GM06990 (cell line): ENCODE measurements around the gene SNAP47.
A peak's percentile ranks its signal among the peaks of the same experiment; 100 is the strongest.

Experiments
- DNase-seq: peaks from one replicate; pipeline ENCODE4 v3.0.0-alpha.2; 2011; ENCODE audit not compliant: insufficient read length; ENCODE audit errors: extremely low read depth
- H3K27me3 ChIP-seq: replicated peaks from 2 replicates; pipeline ENCODE4 v1.6.0; 2011; ENCODE audit warnings: low read length; ENCODE audit not compliant: control insufficient read depth, insufficient read depth
- H3K36me3 ChIP-seq: 2 replicates; pipeline ENCODE4 v1.5.1; 2011; ENCODE audit warnings: low read length; ENCODE audit not compliant: control insufficient read depth, insufficient read depth
- H3K4me3 ChIP-seq: replicated peaks from 2 replicates; pipeline ENCODE4 v1.5.1; 2011; ENCODE audit warnings: low read depth, mild to moderate bottlenecking, control low read depth, low read length
- CTCF ChIP-seq: IDR thresholded peaks from 2 replicates; pipeline ENCODE4 v1.5.1; 2011; ENCODE audit warnings: low read length, control low read depth, mild to moderate bottlenecking, inconsistent platforms; ENCODE audit not compliant: insufficient read depth, poor library complexity, severe bottlenecking

SNAP47 gene

DNA sequence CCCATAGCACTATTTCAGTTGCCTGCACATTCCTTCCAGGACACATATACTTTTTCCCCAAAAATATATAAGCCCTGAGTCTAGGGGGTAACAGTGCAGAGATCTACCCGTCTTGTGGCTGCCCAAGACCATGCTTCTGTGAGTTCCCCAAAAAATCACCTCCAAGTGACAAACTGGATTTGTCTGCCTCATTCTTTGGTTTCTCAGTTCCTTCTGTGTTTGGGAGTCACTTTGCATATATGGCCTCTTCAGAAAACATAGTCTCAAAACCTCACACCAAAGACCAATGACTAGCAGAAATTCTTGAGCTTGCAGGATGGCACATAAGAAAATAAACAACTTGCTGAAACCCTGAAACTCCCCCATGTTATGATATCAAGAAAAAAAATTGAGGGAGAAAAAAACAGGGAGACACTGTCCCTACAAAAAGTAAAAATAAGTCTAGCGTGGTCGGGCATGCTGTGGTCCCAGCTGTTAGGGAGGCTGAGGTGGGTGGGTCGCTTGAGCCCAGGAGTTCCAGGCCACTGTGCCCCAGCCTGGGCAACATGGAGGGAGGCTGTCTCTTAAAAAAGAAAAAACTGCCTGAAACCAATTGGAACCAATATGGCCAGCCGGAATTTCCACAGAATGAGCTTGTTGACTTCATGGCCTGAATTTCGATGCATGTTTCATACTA, 8.2 kb upstream of the SNAP47 start:
- H3K4me3 ChIP-seq = no peak overlapping the region

DNA sequence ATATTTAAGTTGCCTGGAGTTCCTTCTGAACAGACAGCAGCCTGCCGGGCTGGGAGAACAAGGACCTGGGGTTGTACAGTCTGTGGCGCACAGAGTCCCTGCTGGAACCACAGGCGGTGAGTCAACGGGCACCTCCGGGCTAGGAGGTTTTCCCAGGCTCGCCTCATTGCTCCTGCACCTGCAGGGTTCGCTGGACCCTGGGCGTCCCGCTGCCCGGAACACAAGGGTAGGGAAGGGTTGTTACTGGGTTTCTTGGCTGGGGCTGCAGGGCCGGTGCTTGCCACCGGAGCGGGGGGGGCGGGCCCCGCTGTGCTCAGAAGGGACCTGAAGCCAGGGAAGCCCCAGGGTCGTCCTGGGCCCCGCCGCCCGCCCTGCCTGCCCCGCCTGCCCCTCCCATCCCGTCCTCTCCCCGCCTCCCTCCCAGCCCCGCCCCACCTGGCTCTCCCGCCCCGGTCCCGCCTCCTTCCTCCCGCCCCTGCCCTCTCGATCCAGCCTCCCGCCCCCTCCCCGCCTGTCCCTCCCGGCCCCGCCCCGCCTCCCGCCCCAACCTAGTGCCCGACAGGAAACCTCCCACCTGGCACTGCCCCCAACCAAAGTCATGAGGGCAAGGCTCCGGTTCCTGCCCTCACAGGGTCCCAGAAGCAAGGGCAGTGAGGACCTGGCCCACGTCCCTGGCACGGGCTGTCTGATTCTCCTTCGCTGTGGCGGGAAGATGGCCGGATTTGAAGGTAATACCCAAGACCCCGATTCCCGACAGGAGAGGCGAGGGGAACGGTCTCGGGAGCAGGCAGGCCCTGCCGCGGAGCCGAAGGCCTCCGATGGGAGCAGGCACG, 7.0 kb upstream of the SNAP47 start:
- TF ChIP-seq CTCF = no peak
- DNase-seq = peak; percentile 66
- H3K27me3 ChIP-seq = no peaks in the 10 kb centered on the region
- H3K4me3 ChIP-seq = peak overlapping the region; percentile 63
- peaks cover 18% of the 10 kb centered on the region for H3K36me3 ChIP-seq

More for the DNA sequence above, 8.2 kb upstream of the SNAP47 start:
- no peak for DNase-seq
- no peak for TF ChIP-seq CTCF
- H3K36me3 ChIP-seq = peaks cover 8% of the 10 kb centered on the region
- H3K27me3 ChIP-seq = no peaks in the 10 kb centered on the region

GRCh38 chr1:227728892-227729143, 6.4 kb upstream of the SNAP47 start:
- no peak for DNase-seq
- peaks cover 18% of the 10 kb centered on the region for H3K36me3 ChIP-seq
- H3K4me3 ChIP-seq = peak overlapping the region; percentile 63
- H3K27me3 ChIP-seq = no peaks in the 10 kb centered on the region
- TF ChIP-seq CTCF = no peak

DNA sequence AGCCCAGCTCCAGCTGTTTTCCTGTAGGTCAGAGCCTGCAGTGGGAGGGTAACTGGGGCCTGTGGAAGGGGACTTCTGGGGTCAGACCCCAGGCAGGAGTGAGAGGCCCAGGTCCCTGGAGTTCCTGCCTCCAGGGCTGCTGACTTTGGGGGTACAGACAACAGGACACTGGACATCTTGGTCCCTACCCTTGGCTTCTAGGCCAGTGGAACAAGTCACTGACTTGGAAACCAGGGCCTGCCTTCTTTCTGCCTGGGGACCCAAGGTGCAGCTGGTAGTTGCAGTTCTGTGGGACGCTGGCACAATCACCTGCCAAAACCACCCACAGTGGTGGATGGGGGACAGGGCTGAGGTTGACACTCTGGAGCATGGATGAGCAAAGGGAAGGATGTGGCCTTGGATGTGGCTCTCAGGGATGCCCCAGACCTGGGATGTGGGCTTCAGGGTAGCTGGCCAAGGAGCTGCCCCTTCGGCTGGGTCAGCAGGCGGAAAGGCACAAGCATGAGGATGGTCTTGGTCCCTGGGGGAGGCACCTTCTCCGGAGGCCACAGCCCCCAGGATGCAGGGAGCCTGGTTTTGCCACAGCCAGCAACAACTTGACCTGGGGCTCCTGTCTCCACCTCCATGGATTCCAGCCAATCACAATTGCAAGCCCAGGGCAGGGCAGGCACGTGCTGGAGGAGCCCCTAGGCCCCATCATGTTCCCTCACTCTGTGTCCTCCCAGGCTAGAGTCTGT, 5.9 kb upstream of the SNAP47 start:
- no peak for DNase-seq
- no peak for TF ChIP-seq CTCF
- Histone ChIP-seq H3K27me3 (no peaks in the 10 kb centered on the region), H3K36me3 (peaks cover 18% of the 10 kb centered on the region), H3K4me3 (peak overlapping the region; percentile 63)

- Histone ChIP-seq H3K36me3 (peaks cover 18% of the 10 kb centered on the region), H3K4me3 (no peak overlapping the region), H3K27me3 (no peaks in the 10 kb centered on the region)
- DNase-seq = no peak
- TF ChIP-seq CTCF = peak; percentile 72
Observed at GRCh38 chr1:227729881-227730629, 5.2 kb upstream of the SNAP47 start.
